ENCODE measurements around the gene UGT1A9. TPM values are rescaled to one million over a fixed set of nuclear protein-coding genes. Genes with fewer than 3 reads are reported as not detected.

The UGT1A9 gene
- total RNA-seq, 1 donor from 2014 or later, result not detected

- H3K36me3 ChIP-seq (ENCODE audit: control insufficient read depth, insufficient read depth, low read length), result no peaks in the 10 kb centered on the region
- H3K27me3 ChIP-seq (ENCODE audit: control insufficient read depth, insufficient read depth, low read length), result no peaks in the 10 kb centered on the region
- H3K4me3 ChIP-seq (ENCODE audit: low read depth, low read length), result no peak overlapping the region
- TF ChIP-seq CTCF (IDR thresholded peaks at IDR 0.05; ENCODE audit: insufficient read depth, low read length, poor library complexity, severe bottlenecking), result no peak
- no peak for DNase-seq (ENCODE audit: low read depth)
These were observed 149.0 kb downstream of the UGT1A9 start for GRCh38 chr2:233820774-233821105.

- Histone ChIP-seq H3K4me3 (ENCODE audit: low read depth, low read length) (no peak overlapping the region), H3K27me3 (ENCODE audit: control insufficient read depth, insufficient read depth, low read length) (no peaks in the 10 kb centered on the region), H3K36me3 (ENCODE audit: control insufficient read depth, insufficient read depth, low read length) (no peaks in the 10 kb centered on the region)
- no peak for DNase-seq (ENCODE audit: low read depth)
- no peak for TF ChIP-seq CTCF (IDR thresholded peaks at IDR 0.05; ENCODE audit: insufficient read depth, low read length, poor library complexity, severe bottlenecking)
These were observed 149.5 kb downstream of the UGT1A9 start for GRCh38 chr2:233821196-233821595.

GRCh38 chr2:233821709-233822100 is 150.0 kb downstream of the UGT1A9 start:
- H3K4me3 ChIP-seq (ENCODE audit: low read depth, low read length), result no peak overlapping the region
- H3K27me3 ChIP-seq (ENCODE audit: control insufficient read depth, insufficient read depth, low read length), result no peaks in the 10 kb centered on the region
- TF ChIP-seq CTCF (IDR thresholded peaks at IDR 0.05; ENCODE audit: insufficient read depth, low read length, poor library complexity, severe bottlenecking), result no peak
- no peak for DNase-seq (ENCODE audit: low read depth)
- no peaks in the 10 kb centered on the region for H3K36me3 ChIP-seq (ENCODE audit: control insufficient read depth, insufficient read depth, low read length)

- TF ChIP-seq CTCF (IDR thresholded peaks at IDR 0.05; ENCODE audit: insufficient read depth, low read length, poor library complexity, severe bottlenecking), result no peak
- no peak overlapping the region for H3K4me3 ChIP-seq (ENCODE audit: low read depth, low read length)
- H3K36me3 ChIP-seq (ENCODE audit: control insufficient read depth, insufficient read depth, low read length), result no peaks in the 10 kb centered on the region
- no peak for DNase-seq (ENCODE audit: low read depth)
- no peaks in the 10 kb centered on the region for H3K27me3 ChIP-seq (ENCODE audit: control insufficient read depth, insufficient read depth, low read length)
These were observed 150.5 kb downstream of the UGT1A9 start for GRCh38 chr2:233822101-233822771.

Other genes starting within 250 kb of the UGT1A9 start
- gene USP40, start 105.1 kb upstream of the UGT1A9 start, total RNA-seq, result 46.9 and 49.8 TPM in 2 replicates
- not detected in 2 replicates for gene UGT1A8, start 54.3 kb upstream of the UGT1A9 start, total RNA-seq
- not detected in 2 replicates for gene UGT1A10, start 35.5 kb upstream of the UGT1A9 start, total RNA-seq
- gene UGT1A7, start 10.0 kb downstream of the UGT1A9 start, total RNA-seq, result not detected in 2 replicates
- gene UGT1A6, start 21.0 kb downstream of the UGT1A9 start, total RNA-seq, result 0.13 and 0.27 TPM in 2 replicates
- not detected in 2 replicates for gene UGT1A5, start 41.0 kb downstream of the UGT1A9 start, total RNA-seq
- not detected in 2 replicates for gene UGT1A4, start 46.8 kb downstream of the UGT1A9 start, total RNA-seq
- not detected in 2 replicates for gene UGT1A3, start 57.1 kb downstream of the UGT1A9 start, total RNA-seq
- gene UGT1A1, start 88.4 kb downstream of the UGT1A9 start, total RNA-seq, result not detected in 2 replicates
- not detected in 2 replicates for gene MROH2A, start 106.4 kb downstream of the UGT1A9 start, total RNA-seq
- 6.5 and 13.4 TPM in 2 replicates for gene HJURP, start 182.6 kb downstream of the UGT1A9 start, total RNA-seq
- 0.07 and 0.96 TPM in 2 replicates for gene TRPM8, start 245.5 kb downstream of the UGT1A9 start, total RNA-seq

Data from kidney epithelial cell (primary cell).